ENCODE data around the gene CCL28. TPM values are rescaled to one million over a fixed set of nuclear protein-coding genes. Genes with fewer than 3 reads are reported as not detected.
"Not testable (repeated sequence)": the region's sequence is repeated elsewhere in the genome, so short reads cannot be mapped to it uniquely, and the experiment has no call there.

The CCL28 gene
- total and polyA plus RNA-seq, 9 of the 15 experiments (the other 6 are each of a cell fraction or from before 2014, with no cell fraction given): not detected

DNA sequence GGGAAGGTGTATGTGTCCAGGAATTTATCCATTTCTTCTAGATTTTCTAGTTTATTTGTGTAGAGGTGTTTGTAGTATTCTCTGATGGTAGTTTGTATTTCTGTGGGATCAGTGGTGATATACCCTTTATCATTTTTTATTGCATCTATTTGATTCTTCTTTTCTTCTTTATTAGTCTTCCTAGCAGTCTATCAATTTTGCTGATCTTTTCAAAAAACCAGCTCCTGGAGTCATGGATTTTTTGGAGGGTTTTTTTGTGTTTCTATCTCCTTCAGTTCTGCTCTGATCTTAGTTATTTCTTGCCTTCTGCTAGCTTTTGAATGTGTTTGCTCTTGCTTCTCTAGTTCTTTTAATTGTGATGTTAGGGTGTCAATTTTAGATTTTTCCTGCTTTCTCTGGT lies 29.4 kb upstream of the CCL28 start:
- FAIRE-seq; BruUV-seq (replicated peaks); ATAC-seq: not testable (repeated sequence)

DNA sequence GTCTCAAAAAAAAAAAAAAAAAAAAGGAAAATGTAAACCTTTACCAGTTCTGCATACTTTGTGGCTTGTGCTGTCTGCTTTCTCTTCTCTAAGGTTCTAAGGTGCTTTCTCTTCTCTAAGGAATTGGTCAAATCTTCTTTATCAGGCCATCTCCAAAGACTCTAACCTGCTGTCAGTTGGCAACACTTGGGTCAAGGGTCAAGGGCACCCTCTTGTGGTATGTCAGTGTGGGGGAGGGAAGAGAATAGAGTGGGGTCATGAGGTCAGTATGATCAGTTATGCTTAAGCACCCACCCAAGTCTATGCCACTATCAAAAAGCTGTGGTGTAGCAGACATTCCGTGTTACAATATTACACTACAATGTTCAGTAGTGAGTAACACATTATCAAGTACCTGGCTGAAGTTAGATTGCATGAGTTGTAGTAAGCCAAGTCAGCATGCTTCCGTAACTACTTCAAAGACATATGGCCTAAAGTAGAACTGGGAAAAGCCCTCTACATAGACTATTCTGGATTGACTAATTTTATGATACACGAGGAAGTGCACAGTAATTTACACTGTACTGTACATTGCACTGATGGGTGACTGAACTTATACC lies 25.0 kb upstream of the CCL28 start:
- Histone ChIP-seq H2AFZ (ENCODE audit: low read depth, low read length) (no peak overlapping the region), H3K27me3 (ENCODE audit: control insufficient read depth in 2 of 2, insufficient read depth in 2 of 2, low read length in 2 of 2) (no peaks in the 10 kb centered on the region), H3K79me2 (ENCODE audit: control insufficient read depth, insufficient read depth, low read length) (no peaks in the 10 kb centered on the region), H3K9ac (ENCODE audit: insufficient read depth in 1 of 2, low read depth in 2 of 2, low read length in 2 of 2) (no peak overlapping the region), H4K20me1 (replicated peaks; ENCODE audit: control insufficient read depth, insufficient read depth, low read length) (no peaks in the 10 kb centered on the region), H3K36me3 (ENCODE audit: control insufficient read depth, insufficient read depth, low read length) (no peaks in the 10 kb centered on the region), H3K9me3 (replicated peaks; ENCODE audit: control insufficient read depth, insufficient read depth, low read depth, low read length) (no peaks in the 10 kb centered on the region), H3K4me2 (ENCODE audit: insufficient read depth, low read length) (no peak overlapping the region), H3K27ac (ENCODE audit: extremely low read depth, low read depth, low read length) (no peak overlapping the region), H3K4me3 (no peak overlapping the region), H3K4me1 (replicated peaks in 1 of 2; ENCODE audit: control insufficient read depth in 2 of 2, insufficient read depth in 2 of 2, low read length in 2 of 2) (no peaks in the 10 kb centered on the region), H3K9me1 (ENCODE audit: control insufficient read depth, insufficient read depth, low read length) (no peaks in the 10 kb centered on the region)
- POLR2A ChIA-PET: no interaction called here
- no TSS peak for BruUV-seq (replicated peaks)
- WGBS (ENCODE audit: insufficient coverage, low coverage, missing lambda C conversion rate): 73% methylated on average over 3 of the region's 3 CpGs
- FAIRE-seq (no peak), DNase-seq (ENCODE audit: extremely low read depth in 1 of 4, low spot score in 3 of 4) (no peak), ATAC-seq (peak; percentile 48; the same call in 1 of the 3 replicates)
- intact Hi-C loops (cut with micrococcal nuclease): no loop called here
- CTCF ChIA-PET (ENCODE audit: low intra/inter-chr PET ratio): interaction anchor here (0.6 kb wide), 1 partner anchor 134 kb away, joined by 3 read pairs; no protein-coding TSS in a partner anchor
- TF ChIP-seq RFX5 (IDR thresholded peaks at IDR 0.05; ENCODE audit: low read depth, low read length) (no peak), TRIM24 (IDR thresholded peaks at IDR 0.05) (0 out of 4 replicates have a peak, but pooled peaks of 1 of the 2 experiments have one; percentile 16), NCOA1 (IDR thresholded peaks at IDR 0.05; ENCODE audit: low read depth) (no peak), ESRRA (IDR thresholded peaks at IDR 0.05; ENCODE audit: borderline replicate concordance, low read depth) (0 out of 2 replicates have a peak, but pooled peaks have one; percentile 16), RAD21 (CRISPR knock-in tag; conservative IDR thresholded peaks at IDR 0.05 in 1 of 2, IDR thresholded peaks at IDR 0.05 in 1 of 2) (peak in 1 of 2 experiments; percentile 11; a peak in 1 of 4 replicates), NR2C1 (IDR thresholded peaks at IDR 0.05) (peak; percentile 70), NR2C1 (tag; IDR thresholded peaks at IDR 0.05) (peak; percentile 75)
- TF ChIP-seq, protein P1, sequence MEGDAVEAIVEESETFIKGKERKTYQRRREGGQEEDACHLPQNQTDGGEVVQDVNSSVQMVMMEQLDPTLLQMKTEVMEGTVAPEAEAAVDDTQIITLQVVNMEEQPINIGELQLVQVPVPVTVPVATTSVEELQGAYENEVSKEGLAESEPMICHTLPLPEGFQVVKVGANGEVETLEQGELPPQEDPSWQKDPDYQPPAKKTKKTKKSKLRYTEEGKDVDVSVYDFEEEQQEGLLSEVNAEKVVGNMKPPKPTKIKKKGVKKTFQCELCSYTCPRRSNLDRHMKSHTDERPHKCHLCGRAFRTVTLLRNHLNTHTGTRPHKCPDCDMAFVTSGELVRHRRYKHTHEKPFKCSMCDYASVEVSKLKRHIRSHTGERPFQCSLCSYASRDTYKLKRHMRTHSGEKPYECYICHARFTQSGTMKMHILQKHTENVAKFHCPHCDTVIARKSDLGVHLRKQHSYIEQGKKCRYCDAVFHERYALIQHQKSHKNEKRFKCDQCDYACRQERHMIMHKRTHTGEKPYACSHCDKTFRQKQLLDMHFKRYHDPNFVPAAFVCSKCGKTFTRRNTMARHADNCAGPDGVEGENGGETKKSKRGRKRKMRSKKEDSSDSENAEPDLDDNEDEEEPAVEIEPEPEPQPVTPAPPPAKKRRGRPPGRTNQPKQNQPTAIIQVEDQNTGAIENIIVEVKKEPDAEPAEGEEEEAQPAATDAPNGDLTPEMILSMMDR (IDR thresholded peaks at IDR 0.05 in 2 of 3, conservative IDR thresholded peaks at IDR 0.05 in 1 of 3; ENCODE audit: insufficient read depth in 2 of 3, low read depth in 1 of 3, low read length in 3 of 3): peak in 1 of 3 experiments; percentile 10; a peak in 1 of 6 replicates
- in situ Hi-C loops (cut with MboI): no loop called here

More for the DNA sequence above, 29.4 kb upstream of the CCL28 start:
- H3K4me3 ChIP-seq; H3K27ac ChIP-seq (ENCODE audit: extremely low read depth, low read depth, low read length); POLR2A ChIA-PET; H3K27me3 ChIP-seq (ENCODE audit: control insufficient read depth in 2 of 2, insufficient read depth in 2 of 2, low read length in 2 of 2); H3K79me2 ChIP-seq (ENCODE audit: control insufficient read depth, insufficient read depth, low read length); intact Hi-C loops (cut with micrococcal nuclease); H2AFZ ChIP-seq (ENCODE audit: low read depth, low read length); DNase-seq (ENCODE audit: extremely low read depth in 1 of 4, low spot score in 3 of 4); in situ Hi-C loops (cut with MboI); H3K4me2 ChIP-seq (ENCODE audit: insufficient read depth, low read length); H3K9me3 ChIP-seq (replicated peaks; ENCODE audit: control insufficient read depth, insufficient read depth, low read depth, low read length); CTCF ChIA-PET (ENCODE audit: low intra/inter-chr PET ratio); H3K9ac ChIP-seq (ENCODE audit: insufficient read depth in 1 of 2, low read depth in 2 of 2, low read length in 2 of 2); H3K9me1 ChIP-seq (ENCODE audit: control insufficient read depth, insufficient read depth, low read length); H4K20me1 ChIP-seq (replicated peaks; ENCODE audit: control insufficient read depth, insufficient read depth, low read length); H3K4me1 ChIP-seq (replicated peaks in 1 of 2; ENCODE audit: control insufficient read depth in 2 of 2, insufficient read depth in 2 of 2, low read length in 2 of 2): not testable (repeated sequence)
- TF ChIP-seq C11orf30 (IDR thresholded peaks at IDR 0.05; ENCODE audit: low read depth) (peak; percentile 70), ZNF316 (IDR thresholded peaks at IDR 0.05) (peak; percentile 88), MAFG (tag; conservative IDR thresholded peaks at IDR 0.05) (peak; percentile 50)
- peaks cover 18% of the 10 kb centered on the region for H3K36me3 ChIP-seq (ENCODE audit: control insufficient read depth, insufficient read depth, low read length)
